Measurements from ENCODE around the gene DBH.
"Not testable (repeated sequence)": the region's sequence is repeated elsewhere in the genome, so short reads cannot be mapped to it uniquely, and the experiment has no call there.

The DBH gene

DNA sequence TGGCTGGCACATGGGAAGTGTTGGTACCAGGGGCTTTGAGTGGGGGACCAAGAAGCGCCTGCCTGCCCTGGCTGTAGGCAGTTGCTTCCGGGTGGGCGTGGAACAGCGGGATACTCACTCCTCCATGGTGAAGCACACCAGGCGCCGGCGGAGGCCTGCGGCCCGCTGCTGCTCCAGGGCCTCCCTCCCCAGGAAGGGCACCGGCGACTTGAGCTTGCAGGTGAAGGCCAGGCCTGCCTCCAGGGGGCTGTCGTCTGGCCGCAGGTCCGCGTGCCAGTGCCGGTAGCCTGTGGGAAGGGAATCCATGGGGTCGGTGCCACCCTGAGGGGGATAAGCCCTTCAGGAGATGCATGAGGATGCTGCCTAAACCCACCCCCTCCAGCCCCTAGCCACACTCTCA, 34.3 kb downstream of the DBH start:
- DNase-seq: no peak

DNA sequence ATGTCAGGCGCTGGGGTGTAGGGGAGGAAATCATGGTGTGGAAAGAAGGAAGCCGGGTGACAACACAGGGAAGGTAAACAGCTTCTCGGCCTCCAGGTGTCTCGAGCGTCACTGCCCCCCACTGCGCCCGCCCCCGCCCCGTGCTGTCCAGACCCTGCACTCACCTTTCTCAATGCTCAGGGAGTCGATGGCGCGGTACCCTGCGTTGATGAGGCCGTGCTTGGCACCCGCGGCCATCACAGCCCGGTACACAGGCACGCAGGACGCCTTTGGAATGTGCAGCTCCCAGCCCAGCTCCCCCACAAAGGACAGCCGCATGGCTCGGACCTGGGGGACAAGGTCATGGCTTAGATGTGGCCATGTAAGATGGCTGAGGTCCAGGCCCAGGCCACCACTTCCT, 35.2 kb downstream of the DBH start:
- DNase-seq: no peak

DNA sequence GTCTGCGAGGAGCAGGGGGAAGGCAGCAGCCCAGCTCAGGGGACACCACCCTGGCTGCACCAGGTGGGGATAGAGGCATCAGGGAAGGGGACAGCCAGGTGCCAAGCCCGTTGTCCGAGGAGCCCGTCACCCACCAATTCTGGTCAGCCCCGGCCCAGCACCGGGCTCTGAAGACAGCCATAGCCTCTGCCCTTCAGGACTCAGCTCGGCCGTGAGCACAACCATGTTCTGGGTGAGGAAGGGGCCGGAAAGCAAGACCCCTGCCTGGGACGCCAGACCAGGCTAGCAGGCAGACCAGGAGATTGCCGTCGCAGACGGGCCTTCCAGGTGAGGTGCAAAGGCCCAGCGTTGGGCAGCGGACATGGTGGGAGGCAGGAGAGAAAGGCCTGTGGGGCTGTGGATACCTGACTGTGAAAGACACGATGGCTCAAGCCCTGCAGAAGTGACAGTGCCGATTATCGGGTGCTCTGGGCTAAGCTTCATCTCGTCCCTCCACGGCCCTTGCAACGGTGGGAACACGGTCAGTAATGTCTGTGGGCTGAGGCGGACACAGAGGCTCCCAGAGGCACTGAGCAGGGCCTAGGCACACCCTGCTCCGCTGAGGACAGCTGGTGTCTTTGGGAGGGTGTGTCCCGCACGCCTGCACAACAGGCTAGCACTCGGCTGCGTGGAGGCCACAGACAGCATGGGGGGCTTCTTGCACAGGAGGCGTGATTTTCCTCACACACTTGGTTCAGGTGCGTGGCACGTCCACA, 36.5 kb downstream of the DBH start:
- no peak for DNase-seq

DNA sequence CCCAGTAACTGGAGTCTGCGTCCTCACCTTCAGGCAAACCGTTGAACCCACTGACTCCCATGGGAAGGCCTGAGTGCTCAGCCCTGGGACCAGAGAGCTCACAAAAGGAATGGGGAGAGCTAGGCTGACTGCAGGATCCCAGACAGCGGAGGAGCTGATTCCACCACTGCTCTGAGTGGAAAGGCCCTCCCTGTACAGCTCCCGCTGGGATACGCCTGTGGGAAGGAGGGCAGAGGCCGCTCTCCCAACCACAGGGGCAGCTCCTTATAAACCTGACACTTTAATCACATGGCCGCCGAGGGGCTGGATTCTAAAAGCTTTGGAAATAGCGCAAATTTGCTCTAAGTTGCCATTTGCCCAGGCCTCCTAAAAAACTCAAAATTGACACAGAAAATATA, 37.1 kb downstream of the DBH start:
- DNase-seq: no peak

DNA sequence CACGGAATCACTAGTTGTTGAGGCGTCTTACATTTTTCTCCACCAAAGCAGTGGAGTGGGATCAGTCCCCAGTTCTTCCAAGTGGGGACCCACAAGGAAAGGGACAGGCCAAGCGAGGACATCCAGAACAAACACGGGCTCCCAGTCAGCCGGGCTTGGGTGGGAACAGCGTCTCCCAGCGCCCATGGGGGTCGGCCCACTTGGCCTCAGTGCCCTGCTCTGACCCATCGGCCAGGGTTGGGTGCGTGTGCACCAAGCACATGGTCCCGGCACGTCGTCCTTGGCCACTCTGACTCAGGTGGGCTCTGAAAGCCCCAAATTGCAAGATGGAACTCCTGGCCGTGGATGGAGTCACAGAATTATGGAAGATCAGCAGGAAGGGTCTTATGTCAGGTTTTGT, 37.9 kb downstream of the DBH start:
- no peak for DNase-seq

DNA sequence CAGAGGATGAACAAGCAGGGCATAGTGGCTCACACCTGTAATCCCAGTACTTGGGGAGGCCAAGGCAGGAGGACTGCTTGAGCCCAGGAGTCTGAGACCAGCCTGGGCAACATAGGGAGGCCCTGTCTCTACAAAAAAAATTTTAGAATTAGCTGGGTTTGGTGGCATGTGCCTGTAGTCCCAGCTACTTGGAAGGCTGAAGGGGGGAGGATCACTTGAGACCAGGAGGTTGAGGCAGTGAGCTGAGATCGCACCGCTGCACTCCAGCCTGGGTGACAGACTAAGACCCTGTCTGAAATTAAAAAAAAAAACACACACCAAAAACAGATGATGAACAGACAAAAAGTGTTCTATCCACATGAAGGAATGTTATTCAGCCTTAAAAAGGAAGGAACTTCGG, 39.6 kb downstream of the DBH start:
- DNase-seq: not testable (repeated sequence)

DNA sequence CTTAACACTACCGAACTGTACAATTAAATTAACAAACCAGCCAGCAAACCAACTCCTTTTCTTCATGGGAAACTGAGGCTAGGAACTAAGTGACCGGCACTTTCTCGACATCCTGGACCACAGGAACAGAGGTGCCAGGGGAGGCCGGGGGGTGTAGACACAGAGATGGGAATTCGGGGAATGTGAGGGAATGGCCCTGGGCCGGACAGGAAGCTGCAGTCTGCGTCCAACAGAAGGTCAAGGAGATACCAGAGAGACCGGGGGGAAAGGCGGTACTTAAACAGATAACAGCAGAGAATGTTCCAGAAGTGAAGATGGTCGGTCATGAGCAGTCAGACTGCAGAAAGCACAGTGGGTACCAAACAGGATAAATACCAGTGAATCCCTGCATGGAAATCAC, 40.3 kb downstream of the DBH start:
- no peak for DNase-seq

DNA sequence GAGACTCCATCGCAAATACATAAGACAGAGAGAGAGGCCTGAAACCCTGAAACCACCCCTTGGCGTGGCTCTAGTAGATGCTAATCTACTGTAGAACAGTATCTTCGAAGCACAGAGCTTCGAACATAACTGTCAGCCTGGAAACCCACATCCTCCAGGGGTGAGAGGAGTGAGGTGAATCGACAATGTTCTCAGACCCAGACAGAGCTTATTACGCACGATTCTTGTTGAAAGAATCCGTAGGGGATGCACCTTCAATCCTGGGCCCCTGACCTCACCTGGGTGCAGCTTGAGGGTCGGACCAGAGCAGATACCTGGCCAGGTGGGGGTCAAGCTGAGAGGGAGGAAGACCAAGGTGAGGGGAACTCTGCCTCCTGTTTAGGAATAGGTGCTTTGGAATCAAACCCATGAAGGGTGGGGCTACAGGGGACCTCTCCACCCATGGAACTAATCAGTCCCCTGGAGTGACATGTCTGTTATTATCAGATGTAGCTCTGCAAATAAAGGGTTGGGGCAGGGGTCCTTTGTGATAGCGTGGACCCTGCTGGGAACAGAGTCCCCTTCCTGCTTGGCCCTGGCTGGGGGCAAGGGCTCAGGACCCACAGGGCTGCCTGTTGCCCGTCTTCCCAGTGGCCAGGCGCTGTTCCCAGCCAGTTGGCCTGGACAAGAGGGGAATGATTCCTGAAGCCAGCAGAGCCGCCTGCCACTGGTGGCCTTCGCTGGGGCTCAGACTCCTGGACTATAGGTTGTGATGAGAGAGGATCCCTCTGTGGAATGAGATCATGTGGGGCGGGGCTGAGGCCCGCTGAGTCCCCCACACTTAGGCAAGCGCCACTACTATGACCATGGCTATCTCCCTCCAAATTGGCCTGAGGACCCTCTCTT, 41.2 kb downstream of the DBH start:
- DNase-seq: peak; percentile 69

DNA sequence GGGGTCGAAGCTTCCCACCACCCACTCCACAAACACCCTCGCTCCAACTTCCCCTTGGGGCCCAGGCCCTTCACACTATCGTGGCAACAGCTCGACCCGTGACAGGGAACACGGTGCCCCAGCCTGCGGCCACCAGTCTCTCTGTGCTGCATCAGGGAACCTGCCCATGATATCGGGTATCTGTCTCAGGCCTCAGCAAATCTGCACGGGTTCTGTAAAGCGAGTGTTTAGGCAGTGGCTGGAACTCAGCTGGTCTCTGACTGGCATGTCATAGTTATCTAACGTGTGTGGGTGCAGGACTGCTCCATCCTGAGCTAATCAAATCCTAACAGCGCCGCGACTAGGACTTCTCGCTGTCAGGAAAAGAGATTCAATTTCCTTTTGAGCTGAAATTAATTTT, 42.9 kb downstream of the DBH start:
- no peak for DNase-seq

DNA sequence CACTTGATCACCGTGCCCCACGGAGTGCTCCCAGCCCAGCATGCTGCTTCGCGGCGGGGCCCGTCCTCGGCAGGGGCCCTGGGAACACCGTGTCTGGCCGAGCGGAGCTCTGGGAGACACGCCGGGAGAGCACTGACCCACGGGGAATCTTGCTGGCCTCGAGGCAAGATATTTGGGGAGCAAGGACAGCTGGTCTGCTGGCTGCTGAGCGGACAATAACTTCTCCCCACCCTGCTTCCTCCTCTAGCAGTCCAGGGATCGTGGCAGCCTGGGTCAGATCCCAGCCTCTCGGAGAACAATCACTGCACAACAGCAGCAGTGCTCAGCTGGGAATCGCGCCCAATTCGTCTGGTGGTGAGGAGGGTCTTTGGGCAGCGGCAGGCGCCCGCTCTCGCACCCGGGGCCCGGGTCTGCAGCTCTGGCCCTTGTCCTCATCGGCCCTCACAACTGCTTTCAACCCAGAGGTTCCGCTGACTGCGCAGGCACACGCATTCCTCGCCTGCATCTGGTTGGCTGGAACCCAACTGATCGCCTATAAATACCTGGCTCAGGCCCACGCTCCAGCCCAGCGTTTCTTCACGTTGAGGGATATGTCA, 43.4 kb downstream of the DBH start:
- DNase-seq: no peak

DNA sequence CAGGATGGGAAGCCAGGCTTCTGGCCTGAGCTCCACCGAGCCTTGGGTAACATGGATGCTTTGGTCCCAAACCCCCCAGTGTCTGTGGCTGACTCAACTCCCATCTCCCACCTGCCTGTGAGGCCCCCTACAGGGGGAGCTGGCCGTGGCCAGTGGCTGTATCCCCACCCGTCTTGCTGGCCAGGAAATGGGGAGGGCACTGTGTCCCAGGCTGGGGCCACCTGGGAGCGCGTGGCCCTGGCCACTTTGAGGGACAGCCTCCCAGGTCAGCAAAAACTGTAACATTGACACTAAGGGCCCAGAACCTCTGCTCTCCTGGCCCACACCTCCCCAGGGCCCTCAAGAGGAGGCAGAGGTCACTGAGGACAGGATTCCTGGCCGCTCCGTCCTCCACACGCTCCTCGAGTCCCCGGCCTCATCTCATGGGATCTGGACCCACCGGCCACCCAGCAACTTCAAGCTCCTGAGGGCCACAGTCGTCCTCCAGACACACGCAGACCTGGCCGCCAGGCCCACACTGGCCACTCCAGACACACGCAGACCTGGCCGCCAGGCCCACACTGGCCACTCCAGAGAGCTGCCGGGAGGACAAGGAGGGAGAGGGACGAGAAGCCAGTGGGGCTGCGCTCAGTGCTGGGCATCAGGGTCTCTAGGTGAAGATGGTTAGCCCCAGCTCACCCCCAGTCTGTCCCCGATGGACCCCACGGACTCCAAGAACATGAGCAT, 44.2 kb downstream of the DBH start:
- DNase-seq: no peak

DNA sequence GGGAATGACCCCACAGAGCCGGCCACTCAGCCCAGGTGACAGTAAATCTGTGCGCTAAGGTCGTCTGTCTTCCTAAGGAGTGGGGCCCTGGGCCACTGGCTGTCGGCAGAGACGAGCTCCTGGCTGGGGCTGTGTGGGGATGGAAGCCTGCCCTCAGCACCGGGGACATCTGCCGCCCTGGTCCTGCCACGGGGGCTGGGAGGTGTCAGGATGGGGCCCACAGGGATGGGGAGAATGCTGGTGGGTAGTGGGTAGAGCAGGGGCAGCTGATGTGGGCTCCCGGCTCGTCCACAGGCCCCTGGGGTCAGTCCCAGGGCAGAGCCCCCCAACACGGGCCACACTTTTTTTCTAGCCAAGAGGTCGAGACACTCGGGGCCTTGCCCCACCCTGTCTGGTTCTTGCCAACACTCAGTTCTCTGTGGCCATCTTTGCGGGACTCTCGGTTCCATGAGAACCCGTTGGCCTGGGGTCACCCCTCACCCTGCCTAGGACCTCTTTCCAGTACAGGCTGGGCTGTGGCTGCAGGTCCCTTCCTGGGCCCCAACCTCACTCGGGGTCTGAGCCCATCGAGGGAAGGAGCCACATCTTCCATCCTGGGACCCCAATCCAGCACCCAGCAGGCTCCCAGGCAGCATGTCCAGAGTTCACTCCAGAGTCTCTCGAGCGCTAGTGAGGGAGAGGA, 45.0 kb downstream of the DBH start:
- no peak for DNase-seq

DNA sequence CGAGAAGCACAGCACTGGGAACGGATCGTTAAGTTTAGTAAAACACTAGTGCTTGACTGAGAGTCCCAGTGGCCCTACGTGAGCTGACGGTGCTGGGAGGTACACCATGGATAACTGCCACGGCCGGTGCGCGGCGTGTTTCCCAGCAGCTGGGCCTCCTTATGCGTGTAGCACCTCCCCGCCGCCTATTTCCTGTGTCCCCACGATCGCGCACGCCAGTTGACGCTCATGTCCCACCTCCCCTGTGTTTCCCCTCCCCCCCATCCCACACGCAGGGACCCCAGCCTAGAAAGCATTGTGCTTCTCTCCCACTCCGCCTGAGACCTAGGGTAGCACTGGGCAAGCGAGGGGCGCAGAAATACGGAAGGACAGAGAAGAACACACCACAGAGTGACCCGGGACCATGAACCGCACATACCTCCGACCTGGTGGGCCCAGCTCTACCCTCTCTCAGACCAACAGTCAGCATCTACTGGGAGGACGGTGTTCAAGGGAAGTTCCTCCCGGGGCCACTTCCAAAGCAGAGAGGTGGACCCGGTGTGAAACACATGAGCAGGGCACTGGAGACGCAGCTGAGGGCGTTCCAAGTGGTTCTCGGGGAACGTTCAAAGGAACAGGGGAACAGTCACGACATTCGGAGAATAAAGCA, 45.6 kb downstream of the DBH start:
- no peak for DNase-seq

DNA sequence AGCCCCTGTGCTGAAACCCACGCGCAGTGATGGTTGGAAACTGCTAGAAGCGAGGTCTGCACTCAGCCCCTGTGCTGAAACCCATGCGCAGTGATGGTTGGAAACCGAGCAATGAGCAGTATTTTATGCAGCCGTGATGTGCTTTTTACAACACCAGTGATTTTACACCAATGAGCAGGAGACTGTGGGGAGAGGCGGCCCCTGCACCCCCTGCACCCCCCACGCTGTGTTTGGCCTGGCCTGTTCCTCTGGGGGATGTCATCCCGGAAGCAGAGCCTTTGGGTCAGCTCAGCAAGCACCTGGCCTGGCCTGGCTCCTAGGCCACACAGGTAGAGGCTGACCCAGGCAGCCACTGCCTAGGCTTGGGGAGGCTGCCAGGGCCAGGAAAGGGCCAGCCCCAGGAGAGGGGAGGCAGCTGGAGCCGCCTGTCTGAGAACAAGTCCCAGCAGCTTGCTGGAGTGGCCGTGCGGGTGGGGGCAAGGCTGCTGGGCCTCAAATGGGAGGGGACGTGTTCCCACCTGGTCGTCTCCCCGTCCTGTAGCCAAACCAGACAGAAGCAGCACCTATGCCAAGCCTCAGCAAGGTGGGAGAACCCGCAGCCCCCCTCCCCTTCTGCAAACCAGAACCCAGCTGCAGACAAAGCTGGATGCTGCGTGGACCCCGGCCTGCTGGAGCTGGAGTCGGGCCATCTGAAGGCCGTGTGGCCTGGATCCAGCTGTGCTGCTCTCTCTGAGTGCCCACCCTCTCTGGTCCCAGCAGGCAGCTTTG, 46.8 kb downstream of the DBH start:
- no peak for DNase-seq

DNA sequence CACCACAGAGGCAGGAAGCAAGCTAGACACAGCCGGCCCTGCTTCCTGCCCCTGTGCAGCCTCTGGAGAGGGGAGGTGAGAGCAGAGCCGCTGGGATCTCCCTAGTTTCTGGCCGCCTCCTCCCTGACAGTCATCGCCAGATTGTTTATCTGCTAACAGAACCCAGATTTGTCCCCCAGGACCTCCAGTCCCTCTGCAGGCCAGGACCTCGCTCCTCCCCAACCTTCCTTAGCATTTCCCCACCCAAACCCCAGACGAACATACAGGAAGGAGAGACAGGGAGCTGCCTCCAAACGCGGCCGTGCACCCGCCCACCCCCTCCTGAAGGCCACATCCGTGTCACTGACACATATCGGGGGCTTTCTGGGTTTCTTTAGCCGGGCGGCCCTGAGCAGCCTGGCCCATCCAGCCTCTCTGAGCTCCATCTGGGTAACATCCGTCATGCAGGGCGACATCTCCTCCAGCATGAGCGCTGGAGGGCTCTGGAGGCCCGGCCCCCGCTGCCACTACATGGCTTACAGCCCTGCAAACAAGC, 47.5 kb downstream of the DBH start:
- DNase-seq: peak; percentile 70

DNA sequence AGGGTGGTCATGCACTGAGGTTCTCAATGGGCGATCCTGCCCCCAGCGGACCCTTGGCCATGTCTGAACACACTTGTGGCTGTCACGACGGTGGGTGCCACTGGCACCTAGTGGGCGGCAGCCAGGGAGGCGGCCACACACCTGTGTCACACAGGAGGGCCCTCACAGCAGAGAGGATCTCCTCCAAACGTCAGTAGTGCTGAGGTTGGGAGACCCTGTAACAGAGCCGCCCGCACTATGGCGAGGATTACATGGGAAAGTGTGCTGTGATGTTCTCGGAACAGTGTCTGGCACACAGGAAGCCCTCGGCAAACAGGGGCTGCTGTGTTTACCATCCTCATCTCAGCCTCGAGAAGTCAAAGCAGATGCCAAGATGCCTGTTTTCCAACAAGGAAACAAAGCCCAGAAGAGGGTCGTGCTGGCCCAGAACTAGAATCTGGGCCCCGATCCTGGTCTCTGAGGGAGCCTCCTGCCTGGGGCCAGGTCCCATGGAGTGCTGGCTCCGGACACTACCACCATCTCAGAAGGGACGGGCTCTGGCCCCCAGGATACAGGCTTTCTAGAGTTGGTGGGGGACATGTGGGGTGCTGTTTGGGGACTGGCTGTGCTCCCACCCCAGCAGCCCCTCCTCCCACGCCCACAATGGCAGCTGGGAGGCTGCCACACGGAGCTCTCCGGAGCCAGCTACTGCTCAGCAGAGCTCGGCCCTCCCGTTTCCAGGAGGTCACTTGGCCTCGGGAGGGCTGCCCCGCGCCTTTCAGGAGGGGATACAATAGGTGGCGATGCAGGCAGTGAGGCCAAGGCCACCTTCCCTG, 48.2 kb downstream of the DBH start:
- DNase-seq: no peak

DNA sequence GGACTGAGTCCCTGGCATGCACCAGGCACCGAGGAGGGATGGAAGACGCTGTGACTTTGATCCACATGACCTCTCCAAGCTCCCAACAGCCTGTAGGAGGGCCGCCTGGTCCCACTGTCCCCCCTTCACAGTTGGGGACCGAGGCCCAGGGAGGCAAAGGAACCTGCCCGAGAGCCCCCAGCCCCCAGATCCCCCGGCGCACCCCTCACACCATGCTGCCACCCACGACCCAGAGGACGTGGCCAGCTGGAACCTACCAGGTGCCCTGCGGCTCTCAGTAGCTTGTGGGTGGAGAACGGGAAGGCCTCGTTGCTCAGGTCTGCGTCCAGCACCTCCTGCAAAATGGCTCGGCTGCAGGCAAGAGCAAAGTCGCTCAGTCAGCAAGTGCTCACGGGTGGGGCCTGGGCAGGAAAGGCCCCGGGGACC, 48.8 kb downstream of the DBH start:
- no peak for DNase-seq

DNA sequence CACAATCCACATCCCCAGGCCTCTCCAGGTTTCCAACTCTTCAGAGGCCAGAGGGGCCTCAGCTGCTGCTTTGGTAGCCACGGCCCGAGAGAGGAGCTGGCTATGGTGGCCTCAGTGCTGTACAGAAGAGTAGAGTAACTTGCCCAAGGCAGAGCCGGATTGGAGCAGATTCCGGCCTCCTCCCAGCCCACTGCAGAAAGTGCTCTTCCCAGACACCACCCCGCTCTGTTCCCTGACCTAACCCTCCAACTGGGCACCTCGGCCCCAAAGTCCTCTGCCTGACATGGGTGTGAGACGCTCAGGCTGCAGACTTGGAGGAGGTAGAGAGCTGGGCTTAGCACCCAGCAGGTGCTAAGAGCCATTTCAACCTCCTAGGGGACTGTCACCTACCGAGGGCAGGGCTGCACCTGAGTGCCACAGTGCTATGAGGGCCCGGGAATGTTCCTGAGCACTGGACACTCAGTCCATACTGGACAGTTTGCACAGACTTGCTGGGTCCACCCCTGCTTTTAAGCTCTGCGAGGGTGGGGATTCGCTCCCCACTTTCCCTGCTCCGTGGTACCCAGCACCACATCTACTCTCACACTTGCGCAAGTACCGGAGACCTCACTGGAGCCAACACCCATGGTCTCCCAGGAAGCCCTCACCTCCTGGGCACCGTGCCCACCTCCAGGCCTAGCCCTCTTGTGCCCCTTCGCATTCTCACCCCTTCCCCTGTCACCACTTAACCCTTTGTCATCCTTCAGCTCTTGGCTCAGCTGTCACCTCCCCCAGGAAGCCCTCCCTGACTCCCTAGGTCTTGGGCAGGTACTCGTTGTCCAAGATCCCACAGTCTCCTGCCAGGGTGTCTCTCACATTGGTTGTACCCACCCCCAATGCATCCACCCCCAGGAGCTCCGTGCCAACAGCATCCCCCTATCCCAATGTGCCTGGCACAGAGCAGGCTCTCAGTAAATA, 49.8 kb downstream of the DBH start:
- no peak for DNase-seq

All from CD4-positive, alpha-beta T cell treated with Interferon gamma for 1 hour (primary cell).